ENCODE measurements around the gene KPNB1.

Gene KPNB1

DNA sequence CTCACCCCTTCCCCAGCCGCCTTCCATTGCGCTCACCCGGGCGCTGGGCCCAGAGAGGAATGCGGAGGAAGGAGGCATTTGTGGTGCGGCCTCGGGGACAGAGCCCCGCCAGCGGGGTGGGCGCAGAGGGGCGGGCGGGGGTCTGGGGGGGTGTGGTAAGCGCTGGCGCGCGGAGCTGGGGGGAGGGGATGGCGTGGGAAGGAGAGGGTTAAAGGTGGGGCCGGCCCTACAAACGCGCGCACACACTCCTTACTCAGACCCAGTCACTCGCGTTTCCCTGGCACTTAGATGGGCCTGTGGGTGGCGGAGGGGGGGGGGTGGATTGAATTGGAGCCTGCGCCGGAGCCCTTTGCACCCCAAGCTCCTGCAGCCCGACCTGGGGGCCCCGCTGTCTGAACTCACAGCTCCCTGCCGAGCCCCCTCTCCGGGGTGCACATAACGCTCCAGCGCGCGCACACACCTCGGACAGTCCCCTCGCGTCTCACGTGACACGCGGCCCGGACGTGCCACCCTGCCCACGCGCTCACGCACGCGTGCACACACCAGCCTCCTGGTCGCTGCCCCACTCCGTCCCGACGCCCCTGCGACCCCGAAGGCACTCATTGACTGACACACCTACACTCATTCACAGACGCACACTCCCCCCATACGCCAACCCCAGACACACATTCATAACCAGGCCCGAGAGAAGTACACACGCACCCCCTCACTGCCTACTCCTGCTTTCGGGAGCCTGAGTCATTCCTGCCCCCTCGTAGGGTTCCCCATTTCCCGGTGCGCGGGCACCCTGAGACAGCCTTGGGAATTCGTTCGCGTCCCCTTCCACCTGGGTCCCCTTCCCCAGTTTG is 45.1 kb downstream of the KPNB1 start:
- Histone ChIP-seq H3K9ac (ENCODE audit: low read depth, low read length) (peak overlapping the region; percentile 37), H3K9me3 (ENCODE audit: control insufficient read depth, insufficient read depth, low read length) (no peaks in the 10 kb centered on the region), H3K27me3 (ENCODE audit: control insufficient read depth, insufficient read depth, low read length) (peaks cover 3% of the 10 kb centered on the region), H3K4me3 (ENCODE audit: low read depth, low read length) (peak overlapping the region; percentile 95), H3K36me3 (ENCODE audit: control insufficient read depth, insufficient read depth, low read length) (peaks cover 5% of the 10 kb centered on the region), H3K4me1 (ENCODE audit: control insufficient read depth, insufficient read depth, low read length) (peaks cover 18% of the 10 kb centered on the region)

- Histone ChIP-seq H3K4me1 (ENCODE audit: control insufficient read depth, insufficient read depth, low read length) (peaks cover 18% of the 10 kb centered on the region), H3K4me3 (ENCODE audit: low read depth, low read length) (peak overlapping the region; percentile 95), H3K9me3 (ENCODE audit: control insufficient read depth, insufficient read depth, low read length) (no peaks in the 10 kb centered on the region), H3K36me3 (ENCODE audit: control insufficient read depth, insufficient read depth, low read length) (peaks cover 6% of the 10 kb centered on the region), H3K9ac (ENCODE audit: low read depth, low read length) (peak overlapping the region; percentile 37), H3K27me3 (ENCODE audit: control insufficient read depth, insufficient read depth, low read length) (peaks cover 3% of the 10 kb centered on the region)
These were observed 46.0 kb downstream of the KPNB1 start for GRCh38 chr17:47695429-47696376.

DNA sequence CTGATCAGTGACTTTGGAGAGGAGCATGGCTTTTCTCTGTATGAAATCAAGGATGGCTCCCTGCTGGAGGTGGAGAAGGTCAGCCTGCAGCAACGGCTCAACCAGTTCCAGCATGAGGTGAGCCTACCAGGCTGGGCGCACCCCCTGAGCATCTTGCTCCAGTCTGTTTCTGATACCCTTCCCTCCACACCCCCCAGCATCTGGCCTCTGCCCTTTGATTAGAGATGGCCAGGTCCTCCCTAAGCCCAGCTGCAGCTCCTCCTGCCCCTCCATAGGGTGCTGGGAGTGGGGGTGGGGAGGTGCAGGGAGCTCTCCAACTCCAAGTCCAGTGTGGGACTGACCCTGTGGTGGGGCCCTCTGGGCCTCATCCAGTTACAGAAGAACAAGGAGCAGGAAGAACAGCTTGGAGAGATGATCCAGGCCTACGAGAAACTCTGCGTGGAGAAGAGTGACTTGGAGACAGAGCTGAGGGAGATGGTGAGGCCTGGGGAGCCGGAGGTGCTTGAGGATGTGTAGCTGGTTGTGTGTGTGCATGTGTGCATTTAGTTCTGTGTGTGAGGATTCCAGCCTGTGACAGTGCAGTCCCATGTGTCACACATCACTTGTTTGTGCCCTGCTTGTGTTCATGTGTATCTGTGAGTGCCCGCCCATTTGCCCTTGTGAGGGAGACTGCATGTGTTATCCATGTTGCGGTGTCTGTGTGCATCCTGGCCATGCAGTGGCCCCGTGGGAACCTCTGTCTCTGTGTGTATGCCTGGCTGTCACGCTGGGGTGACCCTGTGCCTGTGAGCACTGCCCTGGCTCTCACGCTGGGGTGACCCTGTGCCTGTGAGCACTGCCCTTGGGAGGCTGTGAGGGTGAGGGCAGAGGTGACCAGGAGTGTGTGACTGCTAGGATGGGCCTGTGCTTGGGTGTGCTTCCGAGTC is 47.3 kb downstream of the KPNB1 start:
- Histone ChIP-seq H3K27me3 (ENCODE audit: control insufficient read depth, insufficient read depth, low read length) (peaks cover 3% of the 10 kb centered on the region), H3K4me3 (ENCODE audit: low read depth, low read length) (no peak overlapping the region), H3K4me1 (ENCODE audit: control insufficient read depth, insufficient read depth, low read length) (peaks cover 16% of the 10 kb centered on the region), H3K9me3 (ENCODE audit: control insufficient read depth, insufficient read depth, low read length) (no peaks in the 10 kb centered on the region), H3K36me3 (ENCODE audit: control insufficient read depth, insufficient read depth, low read length) (peaks cover 13% of the 10 kb centered on the region), H3K9ac (ENCODE audit: low read depth, low read length) (no peak overlapping the region)

DNA sequence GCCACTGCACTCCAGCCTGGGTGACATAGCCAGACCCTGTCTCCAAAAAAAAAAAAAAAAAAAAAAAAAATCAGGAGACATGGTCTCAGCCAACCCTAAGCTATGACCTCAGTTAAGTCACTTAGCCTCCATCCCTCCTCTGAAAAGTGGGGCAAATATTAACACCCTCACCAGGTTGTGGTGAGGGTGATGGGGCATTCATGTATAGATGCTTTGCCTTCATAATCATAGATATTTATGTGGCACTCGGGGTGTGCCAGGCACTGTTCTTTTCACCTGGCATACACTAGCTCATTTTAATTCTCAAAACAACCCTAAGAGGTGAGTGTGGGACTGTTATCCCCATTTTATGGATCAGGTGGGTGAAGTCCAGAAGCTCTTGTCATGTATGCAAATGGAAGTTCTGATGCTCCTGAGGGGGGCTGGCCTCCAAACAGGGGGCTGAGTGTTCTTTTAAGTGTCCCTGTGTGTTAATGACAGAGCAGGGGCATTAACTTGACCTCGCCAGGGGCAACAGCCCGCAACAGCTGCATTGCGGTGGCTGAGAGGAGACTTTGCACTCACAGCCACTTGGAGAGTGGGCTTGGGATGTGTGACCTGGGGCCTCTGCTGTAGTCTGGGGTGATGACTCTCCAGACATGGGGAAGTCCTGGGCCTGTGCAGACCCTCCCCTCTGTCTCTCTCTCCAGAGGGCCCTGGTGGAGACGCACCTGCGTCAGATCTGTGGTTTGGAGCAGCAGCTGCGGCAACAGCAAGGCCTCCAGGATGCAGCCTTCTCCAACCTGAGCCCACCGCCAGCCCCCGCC is 48.4 kb downstream of the KPNB1 start:
- Histone ChIP-seq H3K9ac (ENCODE audit: low read depth, low read length) (no peak overlapping the region), H3K27me3 (ENCODE audit: control insufficient read depth, insufficient read depth, low read length) (peaks cover 3% of the 10 kb centered on the region), H3K9me3 (ENCODE audit: control insufficient read depth, insufficient read depth, low read length) (no peaks in the 10 kb centered on the region), H3K36me3 (ENCODE audit: control insufficient read depth, insufficient read depth, low read length) (peaks cover 13% of the 10 kb centered on the region), H3K4me1 (ENCODE audit: control insufficient read depth, insufficient read depth, low read length) (peaks cover 6% of the 10 kb centered on the region), H3K4me3 (ENCODE audit: low read depth, low read length) (no peak overlapping the region)

DNA sequence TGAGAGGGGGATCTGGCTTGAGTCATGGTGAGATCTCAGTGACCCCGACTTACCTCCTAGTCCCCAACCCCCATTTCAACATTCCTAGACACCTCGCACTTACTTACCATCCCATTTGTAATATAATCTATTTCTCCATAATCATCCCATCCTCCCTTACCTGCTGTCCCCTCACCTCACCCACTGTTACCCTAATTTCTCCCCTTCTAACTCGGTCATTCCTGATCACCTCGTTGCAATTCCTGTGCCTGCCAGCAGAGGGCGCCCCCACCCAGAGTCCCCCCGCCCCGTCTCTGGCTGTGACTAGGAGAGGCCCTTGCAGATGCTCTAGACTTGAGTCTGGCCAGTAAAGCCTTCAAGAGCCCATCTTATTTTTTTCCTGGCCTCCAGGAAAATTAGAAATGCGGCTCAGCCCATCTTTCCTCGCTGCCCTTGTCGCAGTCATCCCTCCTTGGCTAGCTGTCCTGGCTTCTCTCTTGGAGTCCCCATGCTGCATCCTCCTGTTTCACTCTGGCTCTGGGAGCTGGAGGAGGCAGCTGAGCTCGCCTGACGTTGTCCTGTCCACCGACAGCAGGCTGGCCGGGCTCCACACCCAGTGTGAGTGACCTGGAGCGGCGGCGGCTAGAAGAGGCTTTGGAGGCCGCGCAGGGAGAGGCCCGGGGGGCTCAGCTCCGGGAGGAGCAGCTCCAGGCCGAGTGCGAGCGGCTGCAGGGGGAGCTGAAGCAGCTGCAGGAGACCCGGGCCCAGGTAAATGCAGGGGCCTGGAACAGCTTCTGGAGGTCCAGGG is 49.2 kb downstream of the KPNB1 start:
- H3K27me3 ChIP-seq (ENCODE audit: control insufficient read depth, insufficient read depth, low read length) = peaks cover 3% of the 10 kb centered on the region
- no peaks in the 10 kb centered on the region for H3K9me3 ChIP-seq (ENCODE audit: control insufficient read depth, insufficient read depth, low read length)
- H3K36me3 ChIP-seq (ENCODE audit: control insufficient read depth, insufficient read depth, low read length) = peaks cover 13% of the 10 kb centered on the region
- H3K9ac ChIP-seq (ENCODE audit: low read depth, low read length) = no peak overlapping the region
- H3K4me3 ChIP-seq (ENCODE audit: low read depth, low read length) = no peak overlapping the region
- H3K4me1 ChIP-seq (ENCODE audit: control insufficient read depth, insufficient read depth, low read length) = peaks cover 3% of the 10 kb centered on the region

- Histone ChIP-seq H3K9ac (ENCODE audit: low read depth, low read length) (no peak overlapping the region), H3K27me3 (ENCODE audit: control insufficient read depth, insufficient read depth, low read length) (peaks cover 3% of the 10 kb centered on the region), H3K36me3 (ENCODE audit: control insufficient read depth, insufficient read depth, low read length) (peaks cover 13% of the 10 kb centered on the region), H3K9me3 (ENCODE audit: control insufficient read depth, insufficient read depth, low read length) (no peaks in the 10 kb centered on the region), H3K4me1 (ENCODE audit: control insufficient read depth, insufficient read depth, low read length) (peaks cover 3% of the 10 kb centered on the region), H3K4me3 (ENCODE audit: low read depth, low read length) (no peak overlapping the region)
These were observed 49.8 kb downstream of the KPNB1 start for GRCh38 chr17:47699536-47699840.

- peaks cover 13% of the 10 kb centered on the region for H3K36me3 ChIP-seq (ENCODE audit: control insufficient read depth, insufficient read depth, low read length)
- peaks cover 3% of the 10 kb centered on the region for H3K27me3 ChIP-seq (ENCODE audit: control insufficient read depth, insufficient read depth, low read length)
- H3K4me3 ChIP-seq (ENCODE audit: low read depth, low read length) = no peak overlapping the region
- no peaks in the 10 kb centered on the region for H3K9me3 ChIP-seq (ENCODE audit: control insufficient read depth, insufficient read depth, low read length)
- peaks cover 3% of the 10 kb centered on the region for H3K4me1 ChIP-seq (ENCODE audit: control insufficient read depth, insufficient read depth, low read length)
- no peak overlapping the region for H3K9ac ChIP-seq (ENCODE audit: low read depth, low read length)
These were observed 51.0 kb downstream of the KPNB1 start for GRCh38 chr17:47700471-47701449.

DNA sequence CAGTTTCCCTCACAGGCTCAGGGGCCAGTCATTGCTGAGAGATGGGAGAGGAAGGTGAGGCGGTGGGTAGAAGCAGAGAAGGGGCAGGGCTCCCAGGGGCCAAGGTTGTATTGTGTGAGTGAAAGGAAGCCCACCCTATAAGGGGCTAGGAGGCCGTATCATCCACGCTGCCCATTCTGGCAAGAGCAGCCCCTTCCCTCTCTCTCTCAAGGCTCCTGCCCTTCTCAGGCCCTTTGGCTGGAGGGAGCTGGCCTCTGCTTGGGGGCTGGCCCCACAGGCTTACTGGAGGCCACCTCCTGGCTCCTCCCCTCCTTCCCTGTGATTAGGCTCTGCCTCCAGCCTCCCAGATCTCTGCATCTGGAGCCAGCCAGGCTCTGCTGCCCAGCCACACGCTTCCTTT is 51.9 kb downstream of the KPNB1 start:
- Histone ChIP-seq H3K4me3 (ENCODE audit: low read depth, low read length) (no peak overlapping the region), H3K4me1 (ENCODE audit: control insufficient read depth, insufficient read depth, low read length) (no peaks in the 10 kb centered on the region), H3K9ac (ENCODE audit: low read depth, low read length) (no peak overlapping the region), H3K9me3 (ENCODE audit: control insufficient read depth, insufficient read depth, low read length) (no peaks in the 10 kb centered on the region), H3K36me3 (ENCODE audit: control insufficient read depth, insufficient read depth, low read length) (peaks cover 13% of the 10 kb centered on the region), H3K27me3 (ENCODE audit: control insufficient read depth, insufficient read depth, low read length) (peaks cover 4% of the 10 kb centered on the region)

DNA sequence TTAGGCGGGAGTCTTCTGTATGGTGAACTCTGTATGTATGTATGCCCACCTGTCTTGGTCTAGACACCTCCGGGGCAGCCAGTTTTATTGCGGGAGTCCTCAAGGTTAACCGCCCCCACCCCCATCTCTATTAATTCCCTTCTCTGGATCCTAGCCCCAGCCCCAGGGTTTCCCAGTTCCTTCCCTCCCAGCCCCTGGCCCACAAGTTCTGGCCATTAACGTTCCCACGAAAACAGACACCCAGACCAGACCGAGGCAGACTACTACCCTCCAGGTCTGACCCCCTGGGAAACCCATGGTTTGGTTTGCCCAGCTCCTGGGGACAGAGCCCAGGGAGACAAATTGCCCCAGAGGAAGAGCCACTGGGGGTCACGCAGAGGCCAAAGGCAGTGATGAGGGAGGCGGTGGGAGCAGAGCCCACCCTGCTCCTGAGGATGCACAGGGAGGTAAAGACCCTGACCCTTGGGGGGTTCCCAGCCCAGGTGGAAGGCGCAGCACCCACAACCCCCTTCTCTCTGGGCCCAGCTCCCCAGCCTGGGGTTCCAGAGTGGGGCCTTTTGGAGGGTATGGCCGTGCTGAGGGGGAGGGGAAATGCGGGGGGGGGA is 52.8 kb downstream of the KPNB1 start:
- H3K9ac ChIP-seq (ENCODE audit: low read depth, low read length) = no peak overlapping the region
- H3K4me1 ChIP-seq (ENCODE audit: control insufficient read depth, insufficient read depth, low read length) = no peaks in the 10 kb centered on the region

More for the DNA sequence above, 52.8 kb downstream of the KPNB1 start:
- Histone ChIP-seq H3K9me3 (ENCODE audit: control insufficient read depth, insufficient read depth, low read length) (no peaks in the 10 kb centered on the region), H3K36me3 (ENCODE audit: control insufficient read depth, insufficient read depth, low read length) (peaks cover 10% of the 10 kb centered on the region), H3K4me3 (ENCODE audit: low read depth, low read length) (no peak overlapping the region), H3K27me3 (ENCODE audit: control insufficient read depth, insufficient read depth, low read length) (peaks cover 8% of the 10 kb centered on the region)
